ENCODE measurements around the gene CMIP. TPM values are rescaled to one million over a fixed set of nuclear protein-coding genes. Genes with fewer than 3 reads are reported as not detected.
A peak's percentile ranks its signal among the peaks of the same experiment; 100 is the strongest.

Gene CMIP
- polyA plus RNA-seq, 1 of the 3 experiments (the other 2 are of a cell fraction) = 5.4 TPM

DNA sequence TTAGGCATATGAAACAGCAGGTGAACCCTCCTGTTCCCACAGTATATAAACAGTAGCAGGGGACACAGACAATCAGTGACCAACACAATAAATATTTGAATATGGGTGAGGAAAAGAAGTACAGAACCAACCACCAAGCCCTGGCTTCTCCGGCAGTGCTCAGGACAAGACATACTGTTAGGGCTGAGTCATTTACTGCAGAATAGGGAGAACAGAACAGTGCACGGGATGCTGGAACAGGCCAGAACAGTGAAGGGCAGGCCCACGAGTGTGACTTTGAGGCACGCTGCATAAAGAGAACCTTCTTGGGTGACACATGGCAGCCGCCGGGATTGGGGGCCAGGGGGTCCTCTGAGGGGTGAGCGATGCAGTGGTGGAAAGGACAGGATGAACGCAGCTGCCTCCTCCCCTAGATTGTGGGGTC is 160.4 kb downstream of the CMIP start:
- Histone ChIP-seq H3K4me2 (no peak overlapping the region), H3K9me3 (no peaks in the 10 kb centered on the region), H2AFZ (ENCODE audit: low read depth) (no peak overlapping the region), H3K9ac (no peak overlapping the region), H3F3A (replicated peaks; ENCODE audit: insufficient read depth) (peaks cover 8% of the 10 kb centered on the region), H3K9me2 (no peaks in the 10 kb centered on the region), H3K4me3 (ENCODE audit: low read depth in 2 of 2, low read length in 1 of 2) (no peak overlapping the region), H3K79me2 (ENCODE audit: insufficient read depth) (no peaks in the 10 kb centered on the region), H3K4me1 (ENCODE audit: control insufficient read depth in 1 of 2, insufficient read depth in 2 of 2, low read depth in 1 of 2, low read length in 1 of 2) (peaks cover 14 to 25% of the 10 kb centered on the region in 2 experiments; a peak in 3 of 4 replicates), H3K36me3 (replicated peaks in 1 of 2; ENCODE audit: control insufficient read depth in 1 of 2, insufficient read depth in 2 of 2, low read length in 1 of 2) (peaks cover 5 to 9% of the 10 kb centered on the region in 2 experiments), H4K20me1 (ENCODE audit: insufficient read depth) (peaks cover 34% of the 10 kb centered on the region), H3K27me3 (ENCODE audit: insufficient read depth) (no peaks in the 10 kb centered on the region), H3K27ac (ENCODE audit: low read depth in 2 of 2, low read length in 1 of 2) (peak overlapping the region in 1 of 2 experiments; percentile 56; a peak in 1 of 4 replicates)
- DNase-seq = no peak
- POLR2A ChIA-PET = no interaction called here
- TF ChIP-seq GATA2 (CRISPR knock-in tag; IDR thresholded peaks at IDR 0.05) = no peak
- TF ChIP-seq RXRA (IDR thresholded peaks at IDR 0.05; ENCODE audit: borderline replicate concordance, low read depth) = no peak
- no peak for TF ChIP-seq TCF12 (IDR thresholded peaks at IDR 0.05)
- TF ChIP-seq FOSL2 (IDR thresholded peaks at IDR 0.05; ENCODE audit: borderline replicate concordance, low read depth) = peak; percentile 11; the same call in 1 of the 2 replicates
- TF ChIP-seq RCOR1 (IDR thresholded peaks at IDR 0.05; ENCODE audit: low read length) = no peak
- TF ChIP-seq NFIC (IDR thresholded peaks at IDR 0.05; ENCODE audit: borderline replicate concordance) = no peak
- TF ChIP-seq GABPA (IDR thresholded peaks at IDR 0.05; ENCODE audit: low read depth) = no peak
- 67% methylated on average over 8 of the region's 8 CpGs for WGBS (ENCODE audit: low lambda C conversion rate)
- CTCF ChIA-PET = no interaction called here

- Histone ChIP-seq H3F3A (replicated peaks; ENCODE audit: insufficient read depth) (peaks cover 8% of the 10 kb centered on the region), H4K20me1 (ENCODE audit: insufficient read depth) (peaks cover 37% of the 10 kb centered on the region), H3K27me3 (ENCODE audit: insufficient read depth) (no peaks in the 10 kb centered on the region), H3K79me2 (ENCODE audit: insufficient read depth) (no peaks in the 10 kb centered on the region), H3K9me2 (no peaks in the 10 kb centered on the region), H3K4me2 (no peak overlapping the region), H3K9ac (no peak overlapping the region), H3K9me3 (no peaks in the 10 kb centered on the region), H2AFZ (ENCODE audit: low read depth) (no peak overlapping the region), H3K4me3 (ENCODE audit: low read depth in 2 of 2, low read length in 1 of 2) (no peak overlapping the region), H3K4me1 (ENCODE audit: control insufficient read depth in 1 of 2, insufficient read depth in 2 of 2, low read depth in 1 of 2, low read length in 1 of 2) (peaks cover 8 to 27% of the 10 kb centered on the region in 2 experiments; a peak in 3 of 4 replicates), H3K36me3 (replicated peaks in 1 of 2; ENCODE audit: control insufficient read depth in 1 of 2, insufficient read depth in 2 of 2, low read length in 1 of 2) (peaks cover 5 to 9% of the 10 kb centered on the region in 2 experiments), H3K27ac (ENCODE audit: low read depth in 2 of 2, low read length in 1 of 2) (no peak overlapping the region)
- ChIA-PET POLR2A (no interaction called here), CTCF (no interaction called here)
- no peak for DNase-seq
- 95% methylated on average over 4 of the region's 4 CpGs for WGBS (ENCODE audit: low lambda C conversion rate)
- TF ChIP-seq FOSL2 (IDR thresholded peaks at IDR 0.05; ENCODE audit: borderline replicate concordance, low read depth) (no peak), RCOR1 (IDR thresholded peaks at IDR 0.05; ENCODE audit: low read length) (no peak), RXRA (IDR thresholded peaks at IDR 0.05; ENCODE audit: borderline replicate concordance, low read depth) (no peak), TCF12 (IDR thresholded peaks at IDR 0.05) (no peak)
Observed at GRCh38 chr16:81606039-81606438, 161.4 kb downstream of the CMIP start.

- no peaks in the 10 kb centered on the region for H3K79me2 ChIP-seq (ENCODE audit: insufficient read depth)
- peaks cover 40% of the 10 kb centered on the region for H4K20me1 ChIP-seq (ENCODE audit: insufficient read depth)
- TF ChIP-seq USF1 (IDR thresholded peaks at IDR 0.05; ENCODE audit: borderline replicate concordance, low read depth) = no peak
- peaks cover 0 to 27% of the 10 kb centered on the region in 2 experiments; a peak in 1 of 4 replicates for H3K4me1 ChIP-seq (ENCODE audit: control insufficient read depth in 1 of 2, insufficient read depth in 2 of 2, low read depth in 1 of 2, low read length in 1 of 2)
- no peak overlapping the region for H3K27ac ChIP-seq (ENCODE audit: low read depth in 2 of 2, low read length in 1 of 2)
- H3K36me3 ChIP-seq (replicated peaks in 1 of 2; ENCODE audit: control insufficient read depth in 1 of 2, insufficient read depth in 2 of 2, low read length in 1 of 2) = peaks cover 5 to 9% of the 10 kb centered on the region in 2 experiments
- no peak overlapping the region for H3K4me2 ChIP-seq
- CTCF ChIA-PET = no interaction called here
- POLR2A ChIA-PET = no interaction called here
- no peak overlapping the region for H3K4me3 ChIP-seq (ENCODE audit: low read depth in 2 of 2, low read length in 1 of 2)
- no peaks in the 10 kb centered on the region for H3K9me3 ChIP-seq
- H3K27me3 ChIP-seq (ENCODE audit: insufficient read depth) = no peaks in the 10 kb centered on the region
- no peaks in the 10 kb centered on the region for H3K9me2 ChIP-seq
- no peak overlapping the region for H3K9ac ChIP-seq
- WGBS (ENCODE audit: low lambda C conversion rate) = 94% methylated on average over 12 of the region's 12 CpGs
- peaks cover 8% of the 10 kb centered on the region for H3F3A ChIP-seq (replicated peaks; ENCODE audit: insufficient read depth)
- H2AFZ ChIP-seq (ENCODE audit: low read depth) = no peak overlapping the region
- DNase-seq = no peak
Observed at GRCh38 chr16:81607006-81607405, 162.4 kb downstream of the CMIP start.

Data from SK-N-SH (cell line).